HG03571 (cell line): ENCODE data around the gene CRX.
A peak's percentile ranks its signal among the peaks of the same experiment; 100 is the strongest.
"Not testable (repeated sequence)": the region's sequence is repeated elsewhere in the genome, so short reads cannot be mapped to it uniquely, and the experiment has no call there.

Source experiments
- ATAC-seq: cut with Tn5 transposase; IDR thresholded peaks from one replicate; pipeline ENCODE4 v1.9.1; 2021; ENCODE audit not compliant: unreplicated experiment

CRX gene

DNA sequence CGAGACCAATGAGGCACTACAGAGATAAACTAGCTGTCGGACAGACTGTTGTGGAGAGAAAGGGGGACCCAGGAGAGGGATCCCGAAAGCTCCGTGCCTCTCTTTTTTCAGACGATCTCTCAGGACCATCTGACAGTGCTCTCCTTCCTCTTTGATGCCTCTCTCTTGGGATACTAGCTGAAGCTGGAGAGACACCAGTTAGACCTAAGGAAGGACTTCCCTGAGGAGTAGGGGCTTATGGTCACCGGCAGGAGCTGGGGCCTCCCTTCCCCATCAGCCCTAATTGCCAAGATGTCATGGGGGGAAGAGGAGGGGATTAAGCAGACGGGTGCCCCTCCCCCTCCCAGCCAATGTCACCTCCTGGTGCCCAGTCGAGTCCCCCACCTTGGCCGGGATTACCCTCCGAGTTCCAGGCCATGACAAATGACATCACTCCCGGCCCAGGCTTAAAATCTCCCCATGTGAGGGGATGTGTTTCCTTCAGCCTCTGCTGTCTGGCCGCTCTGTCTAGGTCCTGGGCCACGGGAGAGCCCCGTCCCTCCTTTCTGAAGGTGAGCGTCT is at the start of gene CRX:
Gene CRX, plus strand, starts transcription at position 478 of the 561 bp plus-strand sequence. CDS start 12,507 bp downstream, outside the sequence.
- no peak for ATAC-seq

DNA sequence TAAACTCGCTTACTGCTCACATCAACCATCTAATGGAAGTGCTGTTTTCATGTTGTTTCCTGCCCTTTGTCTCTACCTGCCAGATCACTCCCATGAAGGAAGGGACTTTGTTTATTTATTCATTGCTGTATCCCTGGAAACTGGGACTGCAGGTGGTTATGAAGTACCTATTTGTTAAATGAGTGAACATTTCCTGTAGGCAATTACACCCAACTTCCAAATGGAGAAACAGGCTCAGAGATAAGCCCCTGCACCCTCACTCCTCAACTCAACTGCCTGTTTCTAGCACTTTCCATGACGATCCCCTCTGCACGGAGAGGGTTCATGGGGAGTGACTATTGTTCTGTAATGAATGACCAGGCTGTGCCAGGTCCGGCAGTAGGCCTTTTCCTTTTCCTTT is 45.2 kb upstream of the CRX start:
- ATAC-seq: no peak

DNA sequence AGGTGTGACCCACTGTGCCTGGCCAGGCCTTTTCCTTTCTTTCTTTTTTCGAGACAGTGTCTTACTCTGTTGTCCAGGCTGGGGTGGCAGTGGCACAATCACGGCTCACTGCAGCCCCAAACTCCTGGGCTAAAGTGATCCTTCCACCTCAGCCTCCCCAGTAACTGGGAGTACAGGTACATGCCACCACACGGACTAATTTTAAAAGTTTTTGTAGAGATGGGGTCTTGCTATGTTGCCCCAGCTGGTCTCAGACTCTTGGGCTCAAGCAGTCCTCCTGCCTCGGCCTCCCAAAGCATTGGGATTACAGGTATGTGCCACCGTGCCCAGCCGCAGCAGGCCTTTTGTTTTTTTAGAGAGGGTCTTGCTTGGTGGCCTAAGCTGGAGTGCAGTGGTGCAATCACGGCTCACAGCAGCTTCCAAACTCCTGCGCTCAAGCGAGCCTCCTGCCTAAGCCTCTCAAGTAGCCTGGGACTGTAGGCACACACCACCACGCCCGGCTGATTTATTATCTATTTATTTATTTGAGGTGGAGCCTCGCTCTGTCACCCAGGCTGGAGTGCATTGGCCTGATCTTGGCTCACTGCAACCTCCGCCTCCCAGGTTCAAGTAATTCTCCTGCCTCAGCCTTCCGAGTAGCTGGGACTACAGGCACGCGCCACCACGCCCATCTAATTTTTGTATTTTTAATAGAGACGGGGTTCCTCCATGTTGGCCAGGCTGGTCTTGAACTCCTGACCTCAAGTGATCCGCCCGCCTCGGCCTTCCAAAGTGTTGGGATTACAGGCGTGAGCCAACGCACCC is 44.3 kb upstream of the CRX start:
- ATAC-seq: not testable (repeated sequence)

DNA sequence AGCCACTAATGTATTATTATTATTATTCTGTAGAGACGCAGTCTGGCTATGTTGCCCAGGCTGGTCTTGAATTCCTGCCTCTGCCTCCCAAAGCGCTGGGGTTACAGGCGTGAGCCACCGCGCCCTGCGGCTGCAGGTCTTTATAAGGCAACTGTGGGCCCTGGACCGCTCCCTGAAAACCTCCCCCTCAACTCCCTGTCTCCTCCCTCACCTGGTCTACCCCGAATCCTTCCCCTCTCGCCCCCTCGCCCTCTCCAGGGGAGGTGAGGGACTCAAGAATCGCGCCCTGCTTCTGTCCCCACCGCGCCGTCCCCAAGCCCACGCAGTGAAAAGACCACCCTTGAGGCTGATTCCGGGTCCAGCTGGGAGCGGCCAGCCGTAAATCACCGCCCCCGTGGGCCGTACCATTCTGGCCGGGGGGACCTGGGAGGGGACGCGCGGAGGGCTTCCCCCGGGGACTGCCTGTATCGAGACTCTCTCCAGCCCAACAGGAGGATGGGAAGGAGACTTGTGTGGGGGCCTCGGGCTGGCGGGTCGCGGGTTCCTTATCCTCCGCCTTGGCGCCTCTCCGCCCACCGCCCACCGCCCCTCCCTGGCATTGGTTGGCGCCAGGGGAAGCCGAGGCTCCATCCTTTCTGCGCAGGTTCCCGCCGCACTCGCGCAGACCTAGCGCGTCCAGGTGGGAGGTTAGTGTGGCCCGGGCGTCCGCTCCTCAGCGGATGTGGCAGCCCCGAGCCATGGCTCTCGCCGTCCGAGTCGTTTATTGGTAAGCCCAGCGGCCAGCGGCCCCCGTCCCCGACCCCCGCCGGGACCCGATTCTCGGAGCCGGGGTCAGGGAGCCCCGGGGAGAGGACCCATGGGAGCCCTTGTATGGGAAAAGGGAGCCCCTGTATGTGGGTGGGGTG is 43.4 kb upstream of the CRX start, which contains the start of gene SELENOW:
Gene SELENOW, plus strand, starts transcription at position 655 of the 905 bp plus-strand sequence. Its CDS starts 83 bp downstream, at position 738.
- peak; percentile 66 for ATAC-seq

DNA sequence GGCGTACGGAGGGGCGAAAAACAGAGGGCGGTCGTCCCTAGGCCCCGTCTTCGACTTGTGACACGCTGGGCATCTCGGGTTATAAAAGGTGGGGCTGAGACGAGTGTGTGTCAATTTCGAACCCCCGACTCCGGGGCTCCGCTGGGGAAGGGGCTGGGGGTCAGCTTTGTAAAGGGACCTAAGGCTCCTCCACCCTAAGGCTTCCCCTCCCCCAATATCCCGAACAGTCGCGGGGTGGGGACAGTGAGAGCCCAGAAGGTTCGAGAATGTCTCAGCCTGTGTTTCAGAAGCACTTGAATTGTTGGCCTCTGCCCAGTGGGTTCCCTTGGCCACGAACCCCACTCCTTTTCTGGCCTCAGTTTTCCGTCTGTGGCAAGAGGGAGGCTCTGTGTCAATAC is 42.8 kb upstream of the CRX start:
- no peak for ATAC-seq

DNA sequence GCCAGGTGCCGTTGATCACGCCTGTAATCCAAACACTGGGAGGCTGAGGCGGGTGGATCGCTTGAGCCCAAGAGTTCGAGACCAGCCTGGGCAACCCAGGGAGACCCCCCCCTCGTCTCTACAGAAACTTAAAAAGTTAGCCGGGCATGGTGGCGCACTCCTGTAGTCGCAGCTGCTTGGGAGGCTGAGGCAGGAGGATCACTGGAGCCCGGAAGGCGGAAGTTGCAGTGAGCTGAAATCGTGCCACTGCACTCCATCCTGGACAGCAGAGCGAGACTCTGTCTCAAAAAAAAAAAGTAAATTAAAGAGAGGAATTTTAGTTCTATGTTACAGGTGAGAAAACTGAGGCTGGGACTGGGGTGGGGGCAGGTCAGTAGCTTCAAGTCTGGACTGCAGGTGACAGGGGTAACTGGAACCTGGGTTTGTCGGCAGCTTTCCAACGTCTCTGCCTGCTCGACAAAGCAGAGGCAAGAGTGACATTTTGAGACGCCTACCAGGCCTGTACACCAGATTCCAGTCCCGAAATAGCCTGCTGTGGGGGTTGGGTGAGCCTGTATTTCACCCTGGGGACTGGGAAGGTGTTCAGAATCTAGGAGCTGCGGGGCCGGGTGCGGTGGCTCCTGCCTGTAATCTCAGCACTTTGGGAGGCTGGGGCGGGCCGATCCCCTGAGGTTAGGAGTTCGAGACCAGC is 42.1 kb upstream of the CRX start:
- no peak for ATAC-seq

DNA sequence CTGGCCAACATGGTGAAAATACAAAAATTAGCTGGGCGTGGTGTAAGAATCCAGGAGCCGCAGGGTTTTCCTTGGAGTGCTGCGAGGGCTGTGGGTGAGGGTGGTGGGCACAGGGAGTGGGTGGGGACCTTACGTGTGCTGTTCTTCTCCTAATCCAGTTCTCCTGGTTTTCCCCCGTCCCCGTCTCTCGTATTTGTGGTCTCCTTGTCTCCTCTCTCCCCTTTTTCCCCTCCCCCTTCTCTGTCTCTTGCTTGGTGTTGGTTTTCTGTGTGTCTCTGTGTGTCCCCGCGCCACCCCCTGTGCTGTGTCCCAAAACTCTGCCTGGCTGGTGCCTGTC is 41.6 kb upstream of the CRX start:
- ATAC-seq: no peak

DNA sequence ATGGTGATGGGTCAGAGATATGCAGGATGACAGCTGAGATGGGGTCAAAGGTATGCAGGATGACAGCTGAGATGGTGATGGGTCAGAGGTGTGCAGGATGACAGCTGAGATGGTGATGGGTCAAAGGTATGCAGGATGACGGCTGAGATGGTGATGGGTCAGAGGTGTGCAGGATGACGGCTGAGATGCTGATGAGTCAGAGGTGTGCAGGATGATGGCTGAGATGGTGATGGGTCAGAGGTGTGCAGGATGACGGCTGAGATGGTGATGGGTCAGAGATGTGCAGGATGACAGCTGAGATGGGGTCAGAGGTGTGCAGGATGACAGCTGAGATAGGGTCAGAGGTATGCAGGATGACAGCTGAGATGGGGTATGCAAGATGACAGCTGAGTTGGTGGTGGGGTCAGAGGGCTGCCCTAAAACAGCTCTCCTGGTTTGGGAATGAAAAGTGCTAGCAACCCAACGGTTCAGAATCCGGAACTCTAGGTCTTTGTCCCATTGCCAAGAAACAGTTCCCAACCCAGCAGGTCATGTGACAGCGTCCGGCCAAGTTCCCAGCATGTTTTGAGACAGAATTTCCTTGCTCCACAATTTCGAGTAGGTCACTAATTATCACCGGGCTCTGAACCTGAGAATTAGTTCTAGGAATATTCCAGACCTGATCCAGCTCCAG is 40.0 kb upstream of the CRX start:
- ATAC-seq: no peak

DNA sequence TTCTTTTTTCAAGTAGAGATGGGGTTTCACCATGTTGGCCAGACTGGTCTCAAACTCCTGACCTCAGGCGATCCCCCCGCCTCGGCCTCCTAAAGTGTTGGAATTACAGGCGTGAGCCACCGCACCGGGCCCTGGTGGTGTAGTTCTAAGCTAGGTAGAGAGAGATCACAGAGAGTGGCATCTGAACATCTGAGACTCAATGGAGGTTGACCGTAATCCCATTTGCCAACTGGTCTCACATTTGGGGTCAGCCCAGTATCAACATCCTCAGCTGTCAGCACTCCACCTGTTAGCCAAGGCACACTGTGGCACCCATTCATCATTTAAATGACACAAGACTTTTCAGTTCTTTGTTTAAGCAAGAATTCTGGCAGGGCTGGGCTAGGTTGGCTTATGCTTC is 35.2 kb upstream of the CRX start:
- no peak for ATAC-seq

DNA sequence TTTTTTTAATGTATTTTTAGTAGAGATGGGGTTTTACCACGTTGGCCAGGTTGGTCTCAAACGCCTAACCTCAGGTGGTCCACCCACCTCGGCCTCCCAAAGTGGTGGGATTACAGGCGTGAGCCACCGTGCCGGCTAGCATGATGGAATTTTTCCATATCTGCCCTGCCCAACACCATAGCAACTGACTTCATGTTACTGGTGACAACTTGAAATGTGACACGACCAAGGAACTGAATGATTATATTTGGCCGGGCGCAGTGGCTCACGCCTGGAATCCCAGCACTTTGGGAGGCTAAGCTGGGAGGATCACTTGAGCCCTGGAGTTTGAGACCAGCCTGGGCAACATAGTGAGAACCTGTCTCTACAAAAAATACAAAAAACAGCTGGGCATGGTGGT is 34.4 kb upstream of the CRX start:
- ATAC-seq: not testable (repeated sequence)

DNA sequence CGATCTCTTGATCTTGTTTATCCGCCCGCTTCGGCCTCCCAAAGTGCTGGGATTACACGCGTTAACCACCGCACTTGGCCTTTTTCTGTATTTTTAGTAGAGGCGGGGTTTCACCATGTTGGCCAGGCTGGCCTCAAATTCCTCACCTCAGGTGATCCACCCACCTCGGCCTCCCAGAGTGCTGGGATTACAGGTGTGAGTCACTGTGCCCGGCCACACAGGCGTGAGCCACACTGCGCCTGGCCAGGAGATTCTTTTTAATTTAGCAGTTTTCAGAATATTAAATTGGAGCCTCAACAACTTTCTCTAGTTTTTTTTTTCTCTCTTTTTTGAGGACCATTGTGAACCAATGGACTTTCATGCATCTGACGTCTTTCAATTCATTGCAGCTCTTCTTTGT is 31.9 kb upstream of the CRX start:
- not testable (repeated sequence) for ATAC-seq

DNA sequence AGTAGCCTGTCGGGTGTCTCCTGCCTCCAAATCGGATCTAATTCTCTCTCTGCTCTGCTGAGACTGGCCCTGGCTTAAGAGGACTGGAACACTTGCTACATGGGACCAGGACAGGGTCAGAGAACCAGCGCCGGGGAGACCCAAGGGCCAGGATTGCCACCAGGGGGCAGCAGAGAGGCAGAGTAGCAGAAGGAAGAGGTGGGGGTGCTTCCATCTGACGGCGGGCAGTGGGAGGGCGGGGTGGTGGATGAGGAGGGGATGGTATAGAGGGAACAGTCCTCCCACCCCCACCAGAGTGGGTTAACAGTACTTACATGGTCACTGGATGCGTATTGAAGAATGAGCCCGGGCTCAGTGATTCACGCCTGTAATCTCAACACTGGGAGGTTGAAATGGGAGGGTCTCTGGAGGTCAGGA is 31.3 kb upstream of the CRX start:
- no peak for ATAC-seq

DNA sequence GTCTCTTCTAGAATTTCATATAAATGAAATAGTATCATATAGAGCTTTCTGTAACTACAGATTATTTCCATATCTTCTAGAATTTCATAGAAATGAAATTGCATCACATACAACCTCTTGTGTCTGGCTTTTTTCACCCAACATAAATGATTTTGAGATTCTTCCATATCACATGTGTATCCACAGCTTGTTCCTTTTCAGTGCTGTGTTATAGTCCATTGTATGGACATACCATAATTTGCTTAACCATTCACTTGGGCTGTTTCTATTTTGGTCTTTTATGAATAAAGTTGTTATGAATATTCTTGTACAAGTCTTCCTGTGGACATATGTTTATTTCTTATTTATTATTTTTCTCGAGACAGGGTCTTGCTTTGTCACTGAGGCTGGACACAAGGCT is 29.1 kb upstream of the CRX start:
- no peak for ATAC-seq

DNA sequence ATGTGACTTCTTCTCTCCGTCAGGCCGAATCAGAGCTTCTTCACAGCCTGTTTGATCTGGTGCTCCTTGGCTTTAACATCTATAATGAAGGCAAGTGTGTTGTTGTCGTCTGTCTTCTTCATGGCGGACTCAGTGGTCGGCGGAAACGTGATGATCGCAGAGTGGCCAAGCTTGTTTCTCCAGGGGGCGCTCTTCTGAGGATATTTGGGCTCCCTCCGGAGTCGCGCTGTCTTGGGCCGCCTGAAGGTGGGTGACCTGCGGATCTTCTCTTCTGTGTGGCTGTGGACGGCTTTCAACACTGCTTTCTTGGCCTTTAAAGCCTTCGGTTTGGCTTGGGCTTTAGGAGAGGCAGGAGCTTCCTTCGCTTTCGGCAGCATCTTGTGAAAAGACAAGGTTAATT is 27.2 kb upstream of the CRX start:
- no peak for ATAC-seq

DNA sequence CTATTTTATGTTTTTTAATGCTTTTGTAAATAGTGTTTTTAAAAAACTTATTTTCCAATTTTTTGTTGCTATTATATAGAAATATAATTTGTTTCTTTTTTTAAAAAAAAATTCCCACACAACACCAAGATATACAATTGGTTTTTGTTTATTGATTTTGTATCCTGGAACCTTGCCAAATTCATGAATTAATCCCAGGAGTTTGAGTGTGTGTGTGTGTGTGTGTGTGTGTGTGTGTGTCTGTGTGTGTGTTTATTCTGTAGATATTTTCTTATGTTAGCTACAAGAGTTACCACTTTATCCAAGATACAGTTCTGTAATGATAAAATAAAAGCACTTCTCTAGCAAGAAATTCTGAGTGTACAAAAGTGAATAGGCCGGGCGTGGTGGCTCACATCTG is 25.0 kb upstream of the CRX start:
- ATAC-seq: no peak

DNA sequence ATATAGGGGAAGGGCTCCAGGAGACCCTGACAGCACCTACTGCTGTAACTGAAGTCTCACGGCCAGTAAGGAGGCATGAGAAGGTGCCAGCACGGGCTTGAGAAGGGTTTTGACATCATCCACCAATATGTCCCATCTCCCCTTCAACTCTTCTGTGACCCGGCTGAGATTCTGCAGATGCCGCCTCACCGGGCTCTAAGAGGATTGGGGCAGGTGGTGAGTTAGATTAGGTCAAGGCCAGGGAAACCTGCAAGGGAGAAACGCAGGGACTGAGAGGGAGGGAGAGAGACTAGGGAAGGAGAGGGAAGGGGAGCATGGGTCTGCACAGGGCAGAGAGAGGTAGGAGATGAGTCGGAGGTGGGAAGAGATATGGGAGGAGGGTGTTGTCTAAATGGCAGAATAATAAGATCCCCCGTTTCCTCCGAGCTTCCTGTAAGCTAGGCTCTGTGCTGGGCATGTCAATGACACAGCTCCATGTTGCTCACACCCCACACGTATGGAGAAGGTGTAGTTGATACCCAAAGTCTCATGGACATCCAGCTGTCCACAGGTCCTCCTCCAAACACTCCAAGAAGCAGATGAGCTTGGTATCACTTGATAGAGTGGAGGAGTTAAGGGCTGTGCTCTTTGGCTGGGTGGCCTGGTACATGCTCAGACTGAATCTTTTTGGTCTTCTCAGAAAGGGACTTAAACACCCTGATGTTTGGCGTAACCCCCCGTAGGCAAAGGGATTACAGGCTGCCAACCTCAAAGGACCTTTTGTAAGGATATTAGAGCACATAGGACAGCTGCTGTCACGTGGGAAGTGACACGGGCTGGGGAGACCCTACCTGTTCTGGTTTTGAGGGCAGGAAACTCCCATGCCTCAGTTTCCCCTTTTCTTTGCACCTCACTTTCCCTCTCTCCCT is 23.5 kb upstream of the CRX start:
- no peak for ATAC-seq

DNA sequence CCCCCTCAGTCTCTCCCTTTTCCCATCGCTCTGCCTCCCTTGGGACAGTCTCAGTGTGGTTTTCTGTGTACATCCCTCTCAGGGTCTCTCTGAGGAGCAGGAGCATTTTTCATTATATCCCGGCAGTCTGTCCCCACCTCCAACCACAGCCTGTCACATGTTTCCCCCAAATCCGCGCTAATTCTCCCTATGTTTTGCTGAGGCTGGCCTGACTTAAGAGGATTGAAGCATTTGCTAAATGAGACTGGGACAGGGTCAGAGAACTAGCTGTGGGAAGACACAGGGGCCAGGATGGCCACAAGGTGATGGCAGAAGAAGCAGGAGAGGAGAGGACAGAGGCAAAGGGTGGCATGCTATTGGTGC is 22.9 kb upstream of the CRX start:
- no peak for ATAC-seq

DNA sequence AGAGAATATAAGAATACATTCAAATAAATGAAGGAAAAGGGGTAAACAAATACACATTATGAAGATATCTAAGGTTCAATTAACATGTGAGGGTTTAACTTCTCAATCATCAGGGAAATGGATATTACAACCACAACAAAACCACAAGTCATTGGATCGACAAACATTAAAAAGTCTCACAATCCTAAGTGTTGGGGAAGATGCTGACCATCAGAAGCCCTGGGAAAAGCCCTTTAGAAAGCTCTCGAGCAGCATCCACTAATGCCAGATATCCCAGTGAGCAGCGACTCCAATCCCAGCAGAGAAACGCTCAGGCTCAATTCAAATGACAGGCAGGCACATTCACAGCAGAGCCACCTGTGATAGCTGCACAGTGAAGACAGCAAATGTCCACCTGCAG is 20.5 kb upstream of the CRX start:
- ATAC-seq: no peak

DNA sequence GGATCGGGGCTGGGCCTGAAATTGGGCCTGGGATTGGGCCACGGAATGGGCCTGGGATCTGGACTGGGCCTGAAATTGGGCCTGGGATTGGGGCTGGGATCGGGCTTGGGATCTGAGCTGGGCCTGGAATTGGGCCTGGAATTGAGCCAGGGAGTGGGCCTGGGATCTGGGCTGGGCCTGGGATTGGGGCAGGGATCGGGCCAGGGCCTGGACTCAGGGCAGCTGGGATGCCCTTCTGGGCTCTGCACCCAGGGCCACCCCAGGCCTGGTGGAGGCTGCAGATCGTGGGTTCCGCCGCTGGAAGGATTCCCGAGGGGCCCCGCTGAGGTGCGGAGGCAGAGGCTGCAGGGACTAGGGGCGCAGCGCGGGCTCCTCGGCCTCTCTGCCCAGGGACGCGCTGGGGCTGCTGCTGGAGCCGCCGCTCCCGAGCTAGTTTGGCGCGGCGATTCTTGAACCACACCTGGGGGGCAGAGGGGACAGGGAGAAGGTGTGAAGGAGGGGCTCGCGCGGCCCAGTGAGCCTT is 19.2 kb upstream of the CRX start:
- no peak for ATAC-seq
